Naive B cell (primary cell): Measurements from ENCODE around the gene HEATR9. TPM values are rescaled to one million over a fixed set of nuclear protein-coding genes. Genes with fewer than 3 reads are reported as not detected.

Experiments used
- ATAC-seq, 2 donors: fragments of 150-1000 bp; cut with Tn5 transposase; 2 replicates each; pipeline ENCODE4 v1.10.0; 2021; ENCODE audit warnings: low read depth in 2 of 2, mild to moderate bottlenecking in 2 of 2, moderate library complexity in 2 of 2
- DNase-seq: peaks from one replicate; pipeline ENCODE4 v3.0.0; 2022
- H3K27ac Mint-ChIP-seq, 6 donors: one replicate each; pipeline ENCODE4 v1.8.0; 2020 to 2022; ENCODE audit warnings: mild to moderate bottlenecking in 6 of 6, mixed read lengths in 6 of 6, moderate library complexity in 5 of 6, inconsistent platforms in 2 of 6
- H3K27me3 Mint-ChIP-seq, 3 donors: one replicate each; pipeline ENCODE4 v1.8.0; 2021 to 2022; ENCODE audit warnings: mixed read lengths in 3 of 3, mild to moderate bottlenecking in 1 of 3
- H3K36me3 Mint-ChIP-seq, 2 donors: one replicate each; pipeline ENCODE4 v1.8.0; 2020 to 2022; ENCODE audit warnings: mixed read lengths in 2 of 2, inconsistent platforms in 1 of 2, mild to moderate bottlenecking in 1 of 2
- H3K4me1 Mint-ChIP-seq, 3 donors: one replicate each; pipeline ENCODE4 v1.8.0; 2020 to 2022; ENCODE audit warnings: mixed read lengths in 3 of 3, inconsistent platforms in 1 of 3, mild to moderate bottlenecking in 1 of 3, moderate library complexity in 1 of 3
- H3K4me3 Mint-ChIP-seq, 8 donors: one replicate each; pipeline ENCODE4 v1.8.0; 2020 to 2022; ENCODE audit warnings: mild to moderate bottlenecking in 8 of 8, mixed read lengths in 8 of 8, moderate library complexity in 8 of 8, inconsistent platforms in 2 of 8
- H3K9me3 Mint-ChIP-seq, 7 donors: one replicate each; pipeline ENCODE4 v1.8.0; 2020 to 2022; ENCODE audit warnings: mixed read lengths in 7 of 7, mild to moderate bottlenecking in 5 of 7, inconsistent platforms in 2 of 7, moderate library complexity in 1 of 7
- polyA plus RNA-seq, 6 donors: library from polyadenylated mRNA; unstranded; fragments of 300-500 nt; fragmentation: Illumina TruSeq; gene quantifications; one replicate each; pipeline ENCODE4 v1.2.3, GENCODE V29; 2021; ENCODE audit warnings: low read depth in 6 of 6

HEATR9 gene
- polyA plus RNA-seq, 6 donors from 2014 or later = not detected

GRCh38 chr17:35841505-35841904 lies 27.2 kb downstream of the HEATR9 start:
- Mint-ChIP-seq H3K36me3 (peaks cover 20 to 28% of the 10 kb centered on the region in 2 donors), H3K27ac (no peak overlapping the region), H3K9me3 (no peaks in the 10 kb centered on the region), H3K4me3 (no peak overlapping the region), H3K4me1 (peaks cover 0 to 9% (median 0%) of the 10 kb centered on the region in 3 donors), H3K27me3 (no peaks in the 10 kb centered on the region)
- DNase-seq (no peak), ATAC-seq (no peak)

GRCh38 chr17:35841101-35841500 lies 27.6 kb downstream of the HEATR9 start:
- no peaks in the 10 kb centered on the region for H3K27me3 Mint-ChIP-seq
- no peak for ATAC-seq
- no peak overlapping the region for H3K4me3 Mint-ChIP-seq

GRCh38 chr17:35825206-35825605 lies 43.5 kb downstream of the HEATR9 start:
- ATAC-seq = no peak
- H3K27ac Mint-ChIP-seq = no peak overlapping the region
- peaks cover 0 to 4% (median 2%) of the 10 kb centered on the region in 3 donors for H3K4me1 Mint-ChIP-seq
- peaks cover 10 to 12% of the 10 kb centered on the region in 2 donors for H3K36me3 Mint-ChIP-seq
- no peaks in the 10 kb centered on the region for H3K27me3 Mint-ChIP-seq
- no peak overlapping the region for H3K4me3 Mint-ChIP-seq
- DNase-seq = no peak
- H3K9me3 Mint-ChIP-seq = no peaks in the 10 kb centered on the region

More at GRCh38 chr17:35841101-35841500, 27.6 kb downstream of the HEATR9 start:
- no peaks in the 10 kb centered on the region for H3K9me3 Mint-ChIP-seq
- no peak overlapping the region for H3K27ac Mint-ChIP-seq
- H3K4me1 Mint-ChIP-seq = peaks cover 0 to 9% (median 0%) of the 10 kb centered on the region in 3 donors
- DNase-seq = no peak
- H3K36me3 Mint-ChIP-seq = peaks cover 24 to 28% of the 10 kb centered on the region in 2 donors

GRCh38 chr17:35821308-35821707 lies 47.4 kb downstream of the HEATR9 start:
- ATAC-seq = no peak
- no peak for DNase-seq
- Mint-ChIP-seq H3K9me3 (no peaks in the 10 kb centered on the region), H3K4me1 (peaks cover 0 to 4% (median 3%) of the 10 kb centered on the region in 3 donors), H3K27ac (no peak overlapping the region), H3K36me3 (peaks cover 10 to 12% of the 10 kb centered on the region in 2 donors), H3K27me3 (no peaks in the 10 kb centered on the region), H3K4me3 (no peak overlapping the region)

GRCh38 chr17:35819455-35819854 lies 49.2 kb downstream of the HEATR9 start:
- ATAC-seq (no peak), DNase-seq (no peak)
- Mint-ChIP-seq H3K9me3 (no peaks in the 10 kb centered on the region), H3K27me3 (no peaks in the 10 kb centered on the region), H3K36me3 (peaks cover 10% of the 10 kb centered on the region in 2 donors), H3K27ac (peak overlapping the region in 1 of 6 donors; percentile 44), H3K4me1 (peaks cover 0 to 19% (median 16%) of the 10 kb centered on the region in 3 donors), H3K4me3 (no peak overlapping the region)

- no peak for ATAC-seq
- Mint-ChIP-seq H3K36me3 (peaks cover 0 to under 1% of the 10 kb centered on the region in 2 donors), H3K4me1 (peaks cover 9 to 35% (median 32%) of the 10 kb centered on the region in 3 donors), H3K9me3 (no peaks in the 10 kb centered on the region), H3K27ac (no peak overlapping the region), H3K4me3 (no peak overlapping the region), H3K27me3 (no peaks in the 10 kb centered on the region)
- DNase-seq = no peak
These were observed 51.5 kb downstream of the HEATR9 start for GRCh38 chr17:35817196-35817595.

GRCh38 chr17:35816723-35817122 lies 52.0 kb downstream of the HEATR9 start:
- H3K27ac Mint-ChIP-seq = no peak overlapping the region
- no peaks in the 10 kb centered on the region for H3K36me3 Mint-ChIP-seq
- H3K27me3 Mint-ChIP-seq = no peaks in the 10 kb centered on the region
- DNase-seq (no peak), ATAC-seq (no peak)
- no peaks in the 10 kb centered on the region for H3K9me3 Mint-ChIP-seq
- H3K4me3 Mint-ChIP-seq = no peak overlapping the region
- peaks cover 9 to 37% (median 32%) of the 10 kb centered on the region in 3 donors for H3K4me1 Mint-ChIP-seq

GRCh38 chr17:35812456-35812855 lies 56.2 kb downstream of the HEATR9 start:
- peak overlapping the region in 1 of 8 donors; percentile 63 for H3K4me3 Mint-ChIP-seq
- ATAC-seq (no peak), DNase-seq (no peak)
- peak overlapping the region in 1 of 6 donors; percentile 75 for H3K27ac Mint-ChIP-seq
- no peaks in the 10 kb centered on the region for H3K27me3 Mint-ChIP-seq
- H3K36me3 Mint-ChIP-seq = no peaks in the 10 kb centered on the region
- H3K4me1 Mint-ChIP-seq = peaks cover 28 to 69% (median 57%) of the 10 kb centered on the region in 3 donors
- no peaks in the 10 kb centered on the region for H3K9me3 Mint-ChIP-seq

GRCh38 chr17:35811759-35812158 lies 56.9 kb downstream of the HEATR9 start:
- H3K9me3 Mint-ChIP-seq = no peaks in the 10 kb centered on the region
- H3K4me3 Mint-ChIP-seq = peak overlapping the region in 4 of 8 donors; percentile 21 to 95 (median 88)
- H3K4me1 Mint-ChIP-seq = peaks cover 28 to 69% (median 57%) of the 10 kb centered on the region in 3 donors
- DNase-seq (no peak), ATAC-seq (no peak)
- H3K27ac Mint-ChIP-seq = peak overlapping the region in 1 of 6 donors; percentile 16
- H3K36me3 Mint-ChIP-seq = no peaks in the 10 kb centered on the region
- no peaks in the 10 kb centered on the region for H3K27me3 Mint-ChIP-seq

GRCh38 chr17:35809855-35810461 lies 58.7 kb downstream of the HEATR9 start:
- H3K27ac Mint-ChIP-seq = peak overlapping the region; percentile 92 to 99 (median 97)
- peak overlapping the region; percentile 85 to 99 (median 96) for H3K4me3 Mint-ChIP-seq
- H3K4me1 Mint-ChIP-seq = peaks cover 28 to 54% (median 46%) of the 10 kb centered on the region in 3 donors
- H3K9me3 Mint-ChIP-seq = no peaks in the 10 kb centered on the region
- DNase-seq = no peak
- ATAC-seq = peak in 1 of 2 donors; percentile 2
- H3K36me3 Mint-ChIP-seq = no peaks in the 10 kb centered on the region
- no peaks in the 10 kb centered on the region for H3K27me3 Mint-ChIP-seq

GRCh38 chr17:35808962-35809854 lies 59.5 kb downstream of the HEATR9 start, which contains the start of gene TAF15:
TSS of gene TAF15 (plus strand) at chr17:35809484. CDS start at chr17:35809570, 86 bp downstream.
- peak within 1 kb of the TSS; percentile 92 to 99 (median 97) for H3K27ac Mint-ChIP-seq
- ATAC-seq (peak; percentile 85 to 90), DNase-seq (peak; percentile 97)
- no peaks in the 10 kb centered on the region for H3K9me3 Mint-ChIP-seq
- peaks cover 32 to 53% (median 38%) of the 10 kb centered on the region in 3 donors for H3K4me1 Mint-ChIP-seq
- H3K36me3 Mint-ChIP-seq = no peaks in the 10 kb centered on the region
- H3K4me3 Mint-ChIP-seq = peak within 1 kb of the TSS; percentile 85 to 99 (median 96)
- no peaks in the 10 kb centered on the region for H3K27me3 Mint-ChIP-seq

- H3K27me3 Mint-ChIP-seq = no peaks in the 10 kb centered on the region
- peak overlapping the region; percentile 92 to 99 (median 97) for H3K27ac Mint-ChIP-seq
- peaks cover 28 to 49% (median 32%) of the 10 kb centered on the region in 3 donors for H3K4me1 Mint-ChIP-seq
- H3K4me3 Mint-ChIP-seq = peak overlapping the region; percentile 85 to 99 (median 96)
- DNase-seq = no peak
- no peaks in the 10 kb centered on the region for H3K36me3 Mint-ChIP-seq
- no peak for ATAC-seq
- no peaks in the 10 kb centered on the region for H3K9me3 Mint-ChIP-seq
These were observed 60.3 kb downstream of the HEATR9 start for GRCh38 chr17:35808240-35808961.
